ENCODE measurements around the gene DHRS3. TPM values are rescaled to one million over a fixed set of nuclear protein-coding genes. Genes with fewer than 3 reads are reported as not detected.

The DHRS3 gene
- polyA plus RNA-seq, 1 of the 3 experiments (the other 2 are of a cell fraction): 44.8 TPM

- POLR2A ChIA-PET: no interaction called here
- Histone ChIP-seq H3K9me3 (no peaks in the 10 kb centered on the region), H3K4me2 (no peak overlapping the region), H2AFZ (ENCODE audit: low read depth) (no peak overlapping the region), H3K27ac (ENCODE audit: low read depth in 2 of 2, low read length in 1 of 2) (no peak overlapping the region), H3K27me3 (ENCODE audit: insufficient read depth) (no peaks in the 10 kb centered on the region), H3K9me2 (no peaks in the 10 kb centered on the region), H4K20me1 (ENCODE audit: insufficient read depth) (no peaks in the 10 kb centered on the region), H3K36me3 (replicated peaks in 1 of 2; ENCODE audit: control insufficient read depth in 1 of 2, insufficient read depth in 2 of 2, low read length in 1 of 2) (no peaks in the 10 kb centered on the region), H3F3A (replicated peaks; ENCODE audit: insufficient read depth) (peaks cover 7% of the 10 kb centered on the region), H3K9ac (no peak overlapping the region), H3K79me2 (ENCODE audit: insufficient read depth) (no peaks in the 10 kb centered on the region), H3K4me1 (ENCODE audit: control insufficient read depth in 1 of 2, insufficient read depth in 2 of 2, low read depth in 1 of 2, low read length in 1 of 2) (peaks cover 4 to 21% of the 10 kb centered on the region in 2 experiments; a peak in 3 of 4 replicates), H3K4me3 (ENCODE audit: low read depth in 2 of 2, low read length in 1 of 2) (no peak overlapping the region)
- WGBS (ENCODE audit: low lambda C conversion rate): 99% methylated on average over 14 of the region's 18 CpGs
- TF ChIP-seq FOSL2 (IDR thresholded peaks at IDR 0.05; ENCODE audit: borderline replicate concordance, low read depth): no peak
- no peak for DNase-seq
- CTCF ChIA-PET: no interaction called here
These were observed 63.3 kb downstream of the DHRS3 start for GRCh38 chr1:12554521-12555305.

DNA sequence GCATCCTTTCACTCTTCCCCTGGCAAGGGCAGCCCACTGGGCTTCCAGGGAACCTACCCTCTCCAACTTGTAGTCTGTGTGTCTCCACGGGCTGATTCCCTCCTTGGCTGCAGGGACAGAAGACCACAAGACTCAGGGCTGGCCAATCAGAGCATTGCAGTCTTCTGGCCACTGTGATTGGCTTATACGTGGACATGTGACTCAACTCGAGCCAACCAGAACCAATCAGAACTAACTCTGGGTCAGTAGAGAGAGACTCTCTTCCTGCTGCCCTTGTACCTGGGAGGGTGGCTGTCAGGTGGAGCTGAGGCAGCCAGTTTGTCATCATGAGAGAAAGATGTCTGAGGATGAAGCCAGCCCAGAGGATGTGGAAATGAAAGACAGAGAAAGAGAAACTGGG, 64.0 kb downstream of the DHRS3 start:
- no peaks in the 10 kb centered on the region for H3K9me2 ChIP-seq
- no peaks in the 10 kb centered on the region for H3K36me3 ChIP-seq (replicated peaks in 1 of 2; ENCODE audit: control insufficient read depth in 1 of 2, insufficient read depth in 2 of 2, low read length in 1 of 2)
- H3F3A ChIP-seq (replicated peaks; ENCODE audit: insufficient read depth): peaks cover 11% of the 10 kb centered on the region
- no peaks in the 10 kb centered on the region for H3K9me3 ChIP-seq
- CTCF ChIA-PET: interaction anchor here (1.1 kb wide), 1 partner anchor 66 kb away, joined by 3 read pairs; no protein-coding TSS in a partner anchor
- no peak overlapping the region for H3K4me2 ChIP-seq
- no peaks in the 10 kb centered on the region for H3K79me2 ChIP-seq (ENCODE audit: insufficient read depth)
- POLR2A ChIA-PET: no interaction called here
- no peak overlapping the region for H3K9ac ChIP-seq
- no CpG with 5 or more reads among the region's 3 CpGs for WGBS (ENCODE audit: low lambda C conversion rate)
- no peak overlapping the region for H3K4me3 ChIP-seq (ENCODE audit: low read depth in 2 of 2, low read length in 1 of 2)
- no peak for DNase-seq
- no peak overlapping the region for H3K27ac ChIP-seq (ENCODE audit: low read depth in 2 of 2, low read length in 1 of 2)
- H3K4me1 ChIP-seq (ENCODE audit: control insufficient read depth in 1 of 2, insufficient read depth in 2 of 2, low read depth in 1 of 2, low read length in 1 of 2): peaks cover 11 to 27% of the 10 kb centered on the region in 2 experiments; a peak in 3 of 4 replicates
- H2AFZ ChIP-seq (ENCODE audit: low read depth): no peak overlapping the region
- H4K20me1 ChIP-seq (ENCODE audit: insufficient read depth): no peaks in the 10 kb centered on the region
- no peaks in the 10 kb centered on the region for H3K27me3 ChIP-seq (ENCODE audit: insufficient read depth)
- TF ChIP-seq GATA2 (CRISPR knock-in tag; IDR thresholded peaks at IDR 0.05) (no peak), RXRA (IDR thresholded peaks at IDR 0.05; ENCODE audit: borderline replicate concordance, low read depth) (no peak), FOXJ3 (CRISPR knock-in tag; IDR thresholded peaks at IDR 0.05) (no peak), REST (IDR thresholded peaks at IDR 0.05; ENCODE audit: low read depth, low read length) (no peak), POLR2AphosphoS5 (IDR thresholded peaks at IDR 0.05; ENCODE audit: low read depth, low read length) (no peak), MEF2A (IDR thresholded peaks at IDR 0.05; ENCODE audit: borderline replicate concordance, low read depth) (no peak), ZBTB33 (IDR thresholded peaks at IDR 0.05; ENCODE audit: borderline replicate concordance, low read depth) (no peak), EP300 (IDR thresholded peaks at IDR 0.05; ENCODE audit: borderline replicate concordance in 1 of 2, low read depth in 1 of 2, low read length in 1 of 2) (no peak), RFX5 (IDR thresholded peaks at IDR 0.05; ENCODE audit: low read length) (no peak), MXI1 (IDR thresholded peaks at IDR 0.05; ENCODE audit: low read depth, low read length) (no peak)
- TF ChIP-seq, protein P1, sequence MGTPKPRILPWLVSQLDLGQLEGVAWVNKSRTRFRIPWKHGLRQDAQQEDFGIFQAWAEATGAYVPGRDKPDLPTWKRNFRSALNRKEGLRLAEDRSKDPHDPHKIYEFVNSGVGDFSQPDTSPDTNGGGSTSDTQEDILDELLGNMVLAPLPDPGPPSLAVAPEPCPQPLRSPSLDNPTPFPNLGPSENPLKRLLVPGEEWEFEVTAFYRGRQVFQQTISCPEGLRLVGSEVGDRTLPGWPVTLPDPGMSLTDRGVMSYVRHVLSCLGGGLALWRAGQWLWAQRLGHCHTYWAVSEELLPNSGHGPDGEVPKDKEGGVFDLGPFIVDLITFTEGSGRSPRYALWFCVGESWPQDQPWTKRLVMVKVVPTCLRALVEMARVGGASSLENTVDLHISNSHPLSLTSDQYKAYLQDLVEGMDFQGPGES (IDR thresholded peaks at IDR 0.05; ENCODE audit: low read depth, low read length): no peak
